ENCODE measurements around the gene SEMA3F.

The SEMA3F gene

DNA sequence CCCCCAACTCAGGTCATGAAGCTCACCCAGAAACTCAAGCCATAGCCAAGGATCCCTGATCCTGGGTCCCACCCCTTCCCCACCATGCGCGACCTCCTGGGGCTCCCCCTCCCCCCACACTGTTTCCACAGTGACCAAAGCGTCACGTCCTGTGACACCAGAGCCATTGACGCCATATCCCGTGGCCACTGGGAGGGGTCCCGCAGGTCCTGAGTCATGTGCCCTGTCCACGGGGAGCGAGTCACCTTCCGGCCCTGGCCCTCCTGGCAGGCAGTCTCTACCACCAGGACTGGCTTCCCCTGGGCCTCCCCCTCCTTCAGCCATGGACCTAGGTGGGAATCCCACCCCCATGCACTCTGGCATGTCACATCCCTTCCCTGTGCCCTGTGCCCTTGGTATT lies 15.6 kb downstream of the SEMA3F start:
- no peak for DNase-seq (ENCODE audit: low read depth in 3 of 3)

DNA sequence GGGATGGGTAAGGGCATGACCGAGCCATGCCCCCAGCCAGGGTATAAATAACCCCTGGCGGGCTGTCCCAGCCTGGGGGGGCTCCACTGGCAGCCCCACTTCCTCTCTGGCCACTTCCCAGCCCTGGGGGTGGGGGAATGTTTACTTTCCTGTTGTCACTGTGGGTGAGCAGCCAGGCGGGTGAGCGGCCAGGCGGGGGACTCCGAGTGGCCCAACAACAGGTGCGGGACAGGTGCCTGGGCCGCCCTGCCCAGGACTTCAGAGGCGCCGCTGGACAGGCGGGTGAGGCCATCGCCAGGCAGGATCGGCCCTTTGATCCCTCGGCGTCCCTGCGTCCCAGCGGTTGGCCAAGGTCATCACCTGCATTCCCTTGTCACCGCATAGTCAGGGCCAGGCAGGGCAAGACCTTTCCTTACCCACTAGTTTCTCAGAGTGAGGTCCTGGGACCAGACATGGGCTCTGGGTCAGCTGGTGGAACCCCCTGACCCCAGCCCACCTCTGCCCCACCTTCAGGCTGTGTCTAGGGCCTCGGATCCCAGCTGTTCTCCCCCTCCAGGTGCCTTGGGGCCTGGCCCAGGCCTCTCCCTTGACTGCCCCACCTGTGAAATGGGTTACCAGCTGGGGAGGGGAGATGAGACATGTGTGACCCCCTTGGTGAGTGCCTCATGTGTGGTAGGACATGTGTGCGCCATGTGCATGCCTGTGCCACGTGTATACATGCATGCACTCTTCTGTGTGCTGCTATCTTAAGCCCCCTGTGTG lies 16.6 kb downstream of the SEMA3F start:
- DNase-seq (ENCODE audit: low read depth in 3 of 3) = no peak

- DNase-seq (ENCODE audit: low read depth in 3 of 3) = no peak
Measured at GRCh38 chr3:50172626-50173220, 17.6 kb downstream of the SEMA3F start.

- no peak for DNase-seq (ENCODE audit: low read depth in 3 of 3)
Measured at GRCh38 chr3:50173685-50174516, 18.8 kb downstream of the SEMA3F start.

DNA sequence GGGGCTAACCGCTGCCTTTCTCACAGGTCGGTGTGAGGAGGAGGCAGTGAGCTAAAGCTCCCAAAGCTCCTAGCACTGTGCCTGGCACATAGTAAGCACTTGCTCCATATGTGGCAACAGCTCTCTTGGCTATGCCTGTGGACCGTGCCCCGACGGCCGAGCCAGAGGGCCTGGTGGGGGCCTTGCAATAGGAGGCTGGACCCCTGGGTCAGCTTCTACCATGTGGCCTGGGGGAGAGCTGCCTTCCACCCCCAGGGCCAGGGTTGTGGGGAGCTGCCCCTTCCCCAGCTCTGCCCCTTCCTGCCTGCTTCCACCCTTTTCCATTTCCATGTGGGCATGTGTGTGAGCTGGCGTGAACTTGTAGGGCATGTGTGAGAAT lies 19.4 kb downstream of the SEMA3F start:
- no peak for DNase-seq (ENCODE audit: low read depth in 3 of 3)

DNA sequence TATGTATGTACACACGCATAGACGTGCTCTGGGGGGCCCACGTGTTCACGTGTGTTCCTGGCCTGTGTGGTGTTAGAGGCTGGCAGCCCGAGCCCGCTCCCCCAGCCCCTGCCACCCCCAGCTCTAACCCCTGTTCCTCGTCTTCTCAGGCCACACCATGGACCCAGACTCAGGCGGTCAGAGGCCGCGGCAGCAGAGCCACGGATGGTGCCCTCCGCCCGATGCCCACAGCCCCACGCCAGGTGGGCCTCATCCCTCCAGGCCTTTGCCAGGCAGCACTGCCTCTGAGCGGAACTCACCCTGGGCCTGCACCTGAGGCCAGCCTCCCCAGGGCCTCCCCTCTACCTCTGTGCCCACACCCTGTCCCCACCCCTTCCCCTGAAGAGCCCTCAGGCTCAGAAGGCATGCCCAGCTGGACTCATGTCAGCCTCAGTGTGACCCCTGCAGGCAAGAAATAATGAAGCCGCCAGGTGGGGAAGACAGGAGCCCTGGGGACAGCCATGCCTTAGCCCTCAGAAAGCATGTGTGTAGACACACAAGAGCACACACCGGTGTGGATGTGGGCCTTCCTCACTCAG lies 19.9 kb downstream of the SEMA3F start:
- no peak for DNase-seq (ENCODE audit: low read depth in 3 of 3)

- no peak for DNase-seq (ENCODE audit: low read depth in 3 of 3)
Measured at GRCh38 chr3:50177346-50177745, 22.2 kb downstream of the SEMA3F start.

GRCh38 chr3:50179710-50180109 lies 24.6 kb downstream of the SEMA3F start:
- no peak for DNase-seq (ENCODE audit: low read depth in 3 of 3)

DNA sequence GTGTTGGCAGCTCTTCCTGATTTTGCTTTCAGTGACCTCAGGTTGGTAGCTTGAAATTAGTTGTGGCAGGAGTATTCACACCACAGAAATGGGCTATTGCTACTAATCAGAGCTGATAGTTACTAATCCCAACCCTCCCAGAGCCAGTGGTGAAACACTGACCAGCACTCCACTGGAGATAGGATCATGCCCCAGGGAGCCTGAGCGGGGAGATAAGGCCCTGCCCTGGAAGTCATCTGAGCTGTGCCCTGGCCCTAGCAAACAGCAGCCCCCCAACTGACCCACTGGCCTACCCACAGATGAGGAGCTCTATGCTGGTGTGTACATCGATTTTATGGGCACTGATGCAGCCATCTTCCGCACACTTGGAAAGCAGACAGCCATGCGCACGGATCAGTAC lies 26.9 kb downstream of the SEMA3F start:
- no peak for DNase-seq (ENCODE audit: low read depth in 3 of 3)

- DNase-seq (ENCODE audit: low read depth in 3 of 3) = no peak
Measured at GRCh38 chr3:50182533-50183099, 27.5 kb downstream of the SEMA3F start.

DNA sequence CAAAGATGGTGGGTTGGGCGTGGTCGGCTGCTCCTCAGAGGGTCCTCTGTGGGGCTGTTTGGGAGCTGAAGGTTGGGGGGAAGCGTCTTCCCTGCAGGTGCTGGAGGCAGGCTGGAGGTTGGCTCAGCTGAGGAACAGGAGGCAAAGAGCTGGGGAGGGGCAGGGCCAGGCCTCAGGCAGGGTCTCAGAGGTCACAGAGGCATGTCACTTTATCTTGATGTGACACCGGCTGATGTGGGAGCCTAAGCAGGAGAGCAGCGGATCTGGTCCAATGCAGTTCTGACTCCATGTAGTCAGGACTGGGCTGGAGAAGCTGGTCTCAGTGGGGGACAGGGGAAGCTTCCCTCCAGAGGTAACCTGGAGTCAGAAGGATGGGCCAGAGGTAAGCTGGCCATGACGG lies 28.6 kb downstream of the SEMA3F start:
- DNase-seq (ENCODE audit: low read depth in 3 of 3) = no peak

DNA sequence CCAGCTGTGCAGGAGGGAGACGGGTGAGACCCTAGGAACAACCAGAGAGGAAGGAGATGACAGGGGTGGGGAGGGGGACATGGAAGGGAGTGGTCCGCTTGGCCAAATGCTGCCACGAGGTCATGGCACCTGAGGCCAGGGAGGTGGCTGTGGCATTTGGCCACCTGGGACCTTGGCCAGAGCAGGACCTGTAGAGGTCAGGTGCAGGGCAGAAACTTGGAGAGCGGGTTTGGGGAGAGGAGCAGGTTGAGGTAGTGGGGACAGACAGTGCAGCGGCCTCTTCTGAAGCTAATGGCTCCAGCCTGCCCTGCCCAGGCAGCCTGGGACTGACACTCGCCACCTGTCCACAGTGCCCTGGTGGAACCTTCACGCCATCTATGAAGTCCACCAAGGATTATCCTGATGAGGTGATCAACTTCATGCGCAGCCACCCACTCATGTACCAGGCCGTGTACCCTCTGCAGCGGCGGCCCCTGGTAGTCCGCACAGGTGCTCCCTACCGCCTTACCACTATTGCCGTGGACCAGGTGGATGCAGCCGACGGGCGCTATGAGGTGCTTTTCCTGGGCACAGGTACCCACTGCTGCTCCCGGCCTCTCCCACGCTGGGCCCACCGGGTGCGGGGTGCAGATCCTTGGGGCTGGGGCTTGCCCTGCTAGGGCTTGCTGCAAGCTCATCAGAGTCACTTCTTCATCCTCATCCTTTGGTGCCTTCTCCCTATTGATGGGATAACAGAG lies 29.3 kb downstream of the SEMA3F start:
- DNase-seq (ENCODE audit: low read depth in 3 of 3) = no peak

DNA sequence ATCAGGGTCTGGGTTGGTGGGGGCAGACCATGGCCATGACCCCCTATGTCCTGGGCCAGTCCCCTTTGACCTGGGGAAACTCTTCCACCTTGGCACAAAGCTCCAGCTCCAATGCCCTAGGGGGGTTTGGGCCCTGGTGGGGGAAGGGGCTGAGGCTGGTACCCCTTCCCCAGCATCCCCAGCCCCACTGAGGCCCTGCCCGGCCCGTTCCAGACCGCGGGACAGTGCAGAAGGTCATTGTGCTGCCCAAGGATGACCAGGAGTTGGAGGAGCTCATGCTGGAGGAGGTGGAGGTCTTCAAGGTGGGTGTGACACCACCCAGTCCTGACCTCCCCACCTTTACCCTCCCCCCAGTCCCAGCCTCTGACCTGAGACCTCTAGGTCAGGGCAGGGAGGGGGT lies 30.1 kb downstream of the SEMA3F start:
- DNase-seq (ENCODE audit: low read depth in 3 of 3) = no peak

- DNase-seq (ENCODE audit: low read depth in 3 of 3) = no peak
Measured at GRCh38 chr3:50186096-50186495, 31.0 kb downstream of the SEMA3F start.

GRCh38 chr3:50187750-50188149 lies 32.6 kb downstream of the SEMA3F start:
- DNase-seq (ENCODE audit: low read depth in 3 of 3) = no peak

DNA sequence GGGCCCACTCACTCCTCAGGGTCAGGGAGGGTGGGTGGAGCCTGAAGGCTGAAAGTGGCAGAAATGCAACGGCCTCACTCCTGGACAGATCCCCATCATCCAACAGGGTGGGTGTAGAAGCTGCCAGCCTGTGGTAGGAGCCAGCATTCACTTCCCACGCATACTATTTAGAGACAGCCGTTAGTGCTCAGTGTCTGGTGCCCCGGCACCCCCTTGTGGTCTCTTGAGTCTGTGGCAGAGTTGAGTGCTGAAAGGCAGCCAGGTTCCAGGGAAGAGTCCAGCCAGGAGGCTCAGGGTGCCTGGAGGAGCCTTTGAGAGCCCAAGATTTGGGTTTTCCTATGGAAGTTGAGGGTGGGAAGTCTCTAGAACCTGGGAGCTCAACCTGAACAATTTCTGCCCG lies 34.1 kb downstream of the SEMA3F start:
- no peak for DNase-seq (ENCODE audit: low read depth in 3 of 3)

GRCh38 chr3:50189989-50190388 lies 34.9 kb downstream of the SEMA3F start:
- DNase-seq (ENCODE audit: low read depth in 3 of 3) = no peak

DNA sequence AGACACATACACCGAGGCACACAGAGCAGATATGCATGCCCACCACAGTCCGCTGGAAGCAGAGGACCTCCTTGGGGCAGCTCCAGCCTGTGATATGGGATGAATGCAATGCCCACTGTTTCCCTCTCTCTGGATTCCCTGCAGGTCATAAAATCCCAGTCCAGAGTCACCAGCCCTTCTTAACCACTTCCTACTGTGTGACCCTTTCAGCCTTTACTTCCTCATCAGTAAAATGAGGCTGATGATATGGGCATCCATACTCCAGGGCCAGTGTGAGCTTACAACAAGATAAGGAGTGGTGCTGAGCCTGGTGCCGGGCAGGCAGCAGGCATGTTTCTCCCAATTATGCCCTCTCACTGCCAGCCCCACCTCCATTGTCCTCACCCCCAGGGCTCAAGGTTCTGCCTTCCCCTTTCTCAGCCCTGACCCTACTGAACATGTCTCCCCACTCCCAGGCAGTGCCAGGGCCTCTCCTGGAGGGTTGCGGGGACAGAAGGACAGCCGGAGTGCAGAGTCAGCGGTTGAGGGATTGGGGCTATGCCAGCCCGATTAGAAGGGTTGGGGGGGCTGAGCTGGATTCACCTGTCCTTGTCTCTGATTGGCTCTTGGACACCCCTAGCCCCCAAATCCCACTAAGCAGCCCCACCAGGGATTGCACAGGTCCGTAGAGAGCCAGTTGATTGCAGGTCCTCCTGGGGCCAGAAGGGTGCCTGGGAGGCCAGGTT lies 36.0 kb downstream of the SEMA3F start, which contains the start of gene GNAT1:
Gene GNAT1, plus strand, starts transcription at position 675 of the 725 bp plus-strand sequence. CDS start 116 bp downstream, outside the sequence.
- no peak for DNase-seq (ENCODE audit: low read depth in 3 of 3)

DNA sequence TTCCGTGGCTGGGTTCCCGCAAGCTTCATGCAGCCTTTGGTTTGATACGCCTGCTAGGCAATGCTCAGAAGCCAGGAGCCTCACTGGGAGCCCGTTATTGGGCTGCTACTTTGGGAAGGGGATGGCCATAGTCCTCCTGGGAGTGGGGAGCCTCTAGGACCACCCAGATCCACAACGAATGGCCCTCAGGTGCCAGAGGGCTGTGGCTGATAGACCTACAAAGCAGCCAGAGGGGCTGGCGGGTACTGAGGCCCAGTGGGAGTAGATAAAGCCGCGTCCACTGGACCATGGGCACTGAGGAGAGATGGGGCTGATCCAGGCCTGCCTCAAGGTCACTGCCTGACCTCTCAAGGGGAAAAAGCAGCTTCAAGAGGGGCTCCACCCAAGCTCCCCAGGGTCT lies 37.0 kb downstream of the SEMA3F start:
- no peak for DNase-seq (ENCODE audit: low read depth in 3 of 3)

DNA sequence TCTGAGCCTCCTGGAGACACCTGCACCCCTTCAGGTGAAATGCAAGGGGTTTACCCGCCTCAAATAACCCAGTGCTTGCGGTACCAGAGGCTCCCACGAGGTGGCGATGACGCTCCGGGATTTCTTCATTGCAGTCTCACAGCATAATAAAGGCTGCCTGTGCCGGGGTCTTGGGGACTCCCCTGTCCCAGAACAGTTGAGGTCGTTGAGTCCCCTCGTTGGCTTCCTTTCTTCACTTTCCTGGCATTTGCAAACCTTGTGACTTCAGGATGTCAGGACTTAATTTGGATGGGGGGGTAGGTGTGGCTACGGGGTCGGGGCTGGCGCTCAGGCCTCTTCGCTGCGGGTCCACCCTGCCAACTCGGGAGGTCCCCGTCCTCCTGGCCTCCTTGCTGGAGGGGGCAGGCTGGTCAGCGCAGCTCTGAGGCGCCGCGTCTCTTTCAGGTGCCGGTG lies 37.6 kb downstream of the SEMA3F start:
- DNase-seq (ENCODE audit: low read depth in 3 of 3) = peak; percentile 72

GRCh38 chr3:50193286-50193685 lies 38.2 kb downstream of the SEMA3F start:
- DNase-seq (ENCODE audit: low read depth in 3 of 3) = no peak

Data from stimulated activated CD4-positive, alpha-beta T cell treated with anti-CD3 and anti-CD28 coated beads, TNF-alpha, amount 100 ng/mL, for 4 hours (primary cell).